Epithelial cell of proximal tubule (primary cell): ENCODE measurements around the gene SERPINF2. TPM values are rescaled to one million over a fixed set of nuclear protein-coding genes. Genes with fewer than 3 reads are reported as not detected.

Experiments used
- DNase-seq: peaks from one replicate; pipeline ENCODE4 v3.0.0-alpha.2; 2011; ENCODE audit warnings: low read depth
- H3K4me3 ChIP-seq: 2 replicates; pipeline ENCODE4 v1.5.1; 2011; ENCODE audit warnings: low read depth, mild to moderate bottlenecking, low read length
- CTCF ChIP-seq: conservative IDR thresholded peaks from 2 replicates; pipeline ENCODE4 v1.5.1; 2012; ENCODE audit warnings: low read depth, mild to moderate bottlenecking, low read length
- total RNA-seq: library from RNA; depleted of rRNA; stranded (reverse); fragments of >200 nt; gene quantifications from 2 replicates; pipeline ENCODE4 v1.2.3, GENCODE V29; 2015

The SERPINF2 gene
- total RNA-seq, 1 donor from 2014 or later, result 0.92 TPM

DNA sequence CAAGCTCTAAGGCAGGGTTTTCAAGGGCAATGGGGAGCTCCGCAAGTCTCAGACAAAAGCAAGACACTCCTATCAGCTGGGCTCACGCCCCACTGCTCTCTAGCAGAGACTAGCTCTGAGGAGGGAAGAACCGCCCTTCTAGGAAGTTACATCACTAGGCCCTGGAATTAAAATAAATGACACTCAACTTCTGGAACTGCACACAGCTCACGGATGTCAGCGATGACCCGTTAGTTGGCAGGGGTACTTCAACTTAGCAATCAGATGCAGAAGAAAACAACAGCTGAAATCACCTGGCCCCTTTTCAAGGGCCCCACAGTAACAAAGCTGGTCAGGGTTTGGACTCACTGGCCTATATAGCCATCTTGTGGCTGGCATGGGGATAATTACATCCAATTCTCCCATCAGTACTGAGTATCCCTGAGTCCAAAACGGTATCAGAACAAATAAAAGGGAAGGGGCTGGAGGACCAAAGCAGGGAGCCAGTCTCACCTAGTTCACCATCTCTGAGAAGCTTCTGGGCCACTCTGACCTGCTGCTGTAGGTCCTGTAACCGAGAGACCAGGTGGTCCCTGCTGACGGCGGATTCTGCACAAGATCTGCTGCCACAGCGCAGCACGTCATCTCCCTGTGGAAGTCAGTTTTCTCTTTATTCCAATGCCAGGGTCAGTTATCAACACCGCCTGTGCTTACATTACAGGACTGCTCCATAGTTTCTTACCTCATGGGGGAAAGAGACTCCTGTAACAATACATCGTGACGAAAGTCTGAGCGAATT lies 41.4 kb downstream of the SERPINF2 start:
- peak; percentile 77 for TF ChIP-seq CTCF
- DNase-seq, result peak; percentile 70
- H3K4me3 ChIP-seq, result no peak overlapping the region

DNA sequence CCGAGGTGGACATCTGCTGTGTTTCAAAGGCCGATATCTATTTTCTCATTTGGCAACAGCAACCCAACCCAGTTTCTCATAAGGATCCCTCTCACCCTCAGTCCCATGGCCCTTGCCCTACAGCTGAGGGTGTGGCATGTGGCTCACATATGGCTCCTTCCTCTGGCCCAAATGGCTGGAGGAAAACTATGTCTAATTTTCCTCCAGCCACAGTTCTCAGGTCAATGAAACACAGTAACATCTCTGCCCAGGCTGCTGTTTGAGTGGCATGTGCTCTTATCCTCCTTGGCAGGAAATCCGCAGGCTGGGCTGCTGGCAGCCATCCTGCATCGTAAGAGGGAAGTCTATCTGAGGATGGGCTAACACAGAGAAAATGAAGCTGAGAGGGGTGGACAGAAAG lies 43.3 kb downstream of the SERPINF2 start:
- H3K4me3 ChIP-seq, result no peak overlapping the region
- TF ChIP-seq CTCF, result no peak
- DNase-seq, result no peak

DNA sequence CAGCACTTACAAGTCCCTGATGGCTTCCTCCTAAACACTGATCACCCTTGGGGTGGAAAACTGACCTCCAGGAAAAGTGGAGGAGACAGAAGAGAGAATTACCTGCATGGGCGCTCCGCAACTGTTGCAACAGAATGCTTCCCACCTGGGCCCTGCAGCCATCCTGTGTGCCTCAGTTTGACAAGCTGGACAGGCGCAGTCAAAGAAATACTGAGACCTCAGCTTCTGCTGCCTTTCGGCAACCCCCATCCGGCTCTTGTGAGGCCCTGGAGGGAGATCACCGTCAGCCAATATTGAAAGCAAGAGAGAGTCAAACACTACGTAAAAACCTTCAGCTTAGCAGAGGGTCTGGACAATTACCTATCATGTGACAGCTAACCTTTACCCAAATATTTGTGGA lies 44.0 kb downstream of the SERPINF2 start:
- no peak for DNase-seq
- H3K4me3 ChIP-seq, result no peak overlapping the region
- TF ChIP-seq CTCF, result no peak

- no peak for TF ChIP-seq CTCF
- peak; percentile 71 for DNase-seq
- no peak overlapping the region for H3K4me3 ChIP-seq
Observed at GRCh38 chr17:1787301-1787902, 44.7 kb downstream of the SERPINF2 start.

DNA sequence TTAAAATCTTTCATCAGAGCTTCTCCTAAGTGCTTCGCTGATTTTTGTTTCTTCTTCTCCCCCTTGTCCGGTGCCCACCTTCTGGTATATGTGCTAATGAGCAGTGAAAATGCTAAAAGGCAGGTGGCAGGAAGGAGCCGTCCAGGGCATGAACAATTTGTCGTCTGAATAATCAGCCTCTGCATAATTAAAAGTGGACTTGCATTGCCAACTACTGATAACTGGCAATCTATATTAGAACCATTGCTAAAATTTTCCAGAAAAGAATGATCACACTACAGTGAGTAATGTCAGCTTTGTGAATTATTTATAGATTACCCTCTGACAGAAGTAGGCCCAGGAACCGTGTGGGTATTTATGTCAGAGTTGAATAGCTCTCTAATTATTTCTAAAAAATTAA lies 47.3 kb downstream of the SERPINF2 start:
- peak; percentile 48 for DNase-seq
- no peak overlapping the region for H3K4me3 ChIP-seq
- no peak for TF ChIP-seq CTCF

GRCh38 chr17:1792495-1793446 lies 50.1 kb downstream of the SERPINF2 start:
- no peak for DNase-seq
- no peak for TF ChIP-seq CTCF
- H3K4me3 ChIP-seq, result no peak overlapping the region
